Prostate gland (tissue), 2 donors: ENCODE measurements around the gene MLLT10.

Experiments used
- CTCF ChIP-seq, 4 experiments: fragments of 200-600 bp in 2 of 4; fragments of 450-650 bp in 2 of 4; sonication (generic) in 2 of 4; IDR thresholded peaks; 1 replicate in 3 of 4; 2 replicates in 1 of 4; pipeline ENCODE4 v1.5.1; 2016 to 2019; ENCODE audit warnings: antibody characterized with exemption in 4 of 4, mild to moderate bottlenecking in 2 of 4, moderate library complexity in 2 of 4
- POLR2A ChIP-seq: fragments of 450-650 bp; IDR thresholded peaks from one replicate; pipeline ENCODE4 v1.6.1; 2016; ENCODE audit warnings: antibody characterized with exemption, mild to moderate bottlenecking

DNA sequence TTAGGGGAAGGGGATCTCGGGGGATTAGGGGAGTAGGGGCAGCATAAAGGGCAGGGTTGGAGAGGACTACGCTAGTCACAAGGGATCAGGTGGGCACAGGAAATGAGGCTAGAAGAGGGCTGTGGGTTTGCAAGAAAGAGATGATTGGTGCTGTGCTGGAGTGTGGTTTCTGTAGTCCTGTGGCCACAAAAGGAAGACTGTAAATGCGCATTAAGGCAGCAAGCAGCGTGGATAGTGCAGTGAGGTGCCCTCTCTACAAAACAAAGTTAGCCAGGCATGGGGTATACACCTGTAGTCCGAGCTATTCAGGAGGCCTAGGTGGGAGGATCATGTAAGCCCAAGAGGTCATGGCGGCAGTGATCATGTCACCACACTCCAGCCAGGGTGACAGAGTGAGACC, 212.1 kb downstream of the MLLT10 start:
- TF ChIP-seq POLR2A, result no peak
- TF ChIP-seq CTCF (IDR thresholded peaks at IDR 0.05), result no peak
